Heart right ventricle (tissue), 16 donors: ENCODE results near the gene CRY1. TPM values are rescaled to one million over a fixed set of nuclear protein-coding genes. Genes with fewer than 3 reads are reported as not detected.

Experiments
- ATAC-seq, 8 donors: fragments of 200-7000 bp; cut with Tn5 transposase; one replicate each; pipeline ENCODE4 v1.9.1; 2020; ENCODE audit warnings: mild to moderate bottlenecking in 8 of 8, moderate library complexity in 8 of 8, moderate number of reproducible peaks in 1 of 8
- DNase-seq, 2 donors: peaks; one replicate each; pipeline ENCODE4 v3.0.0-alpha.2; 2020
- H3K27ac ChIP-seq, 10 donors: fragments of 200-600 bp; sonication (generic) in 2 of 10; one replicate each; pipeline versions ENCODE4 v1.5.0 to v1.8.0; 2020 to 2022; ENCODE audit warnings: mild to moderate bottlenecking in 3 of 10
- H3K27me3 ChIP-seq, 7 donors: fragments of 200-600 bp; one replicate each; pipeline ENCODE4 v1.8.0; 2021 to 2022; ENCODE audit warnings: mild to moderate bottlenecking in 2 of 7
- H3K36me3 ChIP-seq, 9 donors: fragments of 200-600 bp; sonication (generic) in 1 of 9; one replicate each; pipeline versions ENCODE4 v1.5.0 to v1.8.0; 2020 to 2022; ENCODE audit warnings: mild to moderate bottlenecking in 2 of 9
- H3K4me1 ChIP-seq, 9 donors: fragments of 200-600 bp; sonication (generic) in 1 of 9; one replicate each; pipeline versions ENCODE4 v1.5.0 to v1.8.0; 2020 to 2022; ENCODE audit warnings: mild to moderate bottlenecking in 4 of 9
- H3K4me3 ChIP-seq, 10 donors: fragments of 200-600 bp; sonication (generic) in 2 of 10; one replicate each; pipeline versions ENCODE4 v1.5.0 to v1.8.0; 2020 to 2022; ENCODE audit warnings: mild to moderate bottlenecking in 7 of 10, moderate library complexity in 2 of 10
- H3K9me3 ChIP-seq, 11 donors: fragments of 200-600 bp in 10 of 11; sonication (generic) in 2 of 11; one replicate each; pipeline versions ENCODE4 v1.5.0 to v1.8.0; 2013 to 2022; ENCODE audit warnings: mild to moderate bottlenecking in 2 of 11, control low read depth in 1 of 11, moderate library complexity in 1 of 11
- CTCF ChIP-seq, 9 donors: fragments of 200-600 bp; sonication (generic) in 2 of 9; IDR thresholded peaks; one replicate each; pipeline versions ENCODE4 v1.5.0 to v1.8.0; 2021 to 2022; ENCODE audit warnings: antibody characterized with exemption in 9 of 9, mild to moderate bottlenecking in 5 of 9, moderate library complexity in 1 of 9
- WGBS, 2 donors: extraction: QIAGEN DNeasy Blood & Tissue Kit; methylation state at CpG; one replicate each; pipeline ENCODE4 v1.1.7; 2013; ENCODE audit warnings: inconsistent platforms in 1 of 2; 5-methylcytosine and 5-hydroxymethylcytosine counted together
- intact Hi-C, 10 donors: fragments of 100-400 bp; cut with DNase I; formaldehyde crosslinking; loops; one replicate each; pipeline versions ENCODE4 v1.11.1 to v1.14.2; 2022
- polyA plus RNA-seq, 2 donors: library from polyadenylated mRNA; stranded (reverse); fragments of 200-250 nt; gene quantifications; one replicate each; pipeline ENCODE4 v1.2.3, GENCODE V29; 2013
- total RNA-seq, 10 donors: library from RNA; stranded (reverse); fragmentation: NEBNext Ultra II Directional in 3 of 10; extraction: Animal tissue kit (Norgen Biotek cat#: 25700) in 3 of 10; gene quantifications; one replicate each; pipeline versions ENCODE4 v1.2.1 to v1.2.4, GENCODE V29; 2021 to 2023
- donor health status: Arrhythmogenic right ventricular cardiomyopathy.
- donor health status: ischemic (EF 13 %, LVEDD 7.1; RV severe dilation, severe dysfunction).
- donor health status: healthy with polysubstance abuse.
- donor health status: DM: no; HTN: yes; CAD: no.
- donor health status: DM: no; HTN: no; CAD: no.
- donor health status: ischemic (EF 25% LVEDD 6.9; RV normal size, moderate dysfunction).
- donor health status: ischemic (EF 25% LVEDD 5.7; RV mildly dilated, moderate dysfunction).
- donor health status: healthy.
- donor health status: DM: yes; HTN: yes; CAD: no.
- donor health status: Ischemic cardiomyopathy.
- donor health status: ischemic (EF 35%, LVEDD 5.7; RV mildly dilated, moderate dysfunction).
- donor health status: nonischemic (EF 11% LVEDD 7.7; RV severe dilation, severe dysfunction).
- donor health status: DM: yes; HTN: yes; CAD: no.
- donor health status: PGD.
- donor health status: ischemic (EF 29% LVEDD 5.4; RV normal size, mild dysfunction).
- donor health status: nonischemic (EF 23%, LVEDD 6.1; RV moderate dilation, normal function).

CRY1 gene
- total and polyA plus RNA-seq, 12 donors, result 5.1 to 18.7 (median 10.6) TPM

- WGBS, 2 donors, result 90 to 95% methylated on average over 9 of the region's 9 CpGs
- intact Hi-C loops, result loop anchor here in 1 of 10 donors (5.0 kb wide), 1 partner anchor 58 kb away; the partner anchor contains the start of gene CRY1
- Histone ChIP-seq H3K9me3 (no peaks in the 10 kb centered on the region), H3K36me3 (no peaks in the 10 kb centered on the region), H3K4me1 (peaks cover 0 to 44% (median 22%) of the 10 kb centered on the region in 9 donors), H3K4me3 (no peak overlapping the region), H3K27me3 (no peaks in the 10 kb centered on the region), H3K27ac (no peak overlapping the region)
- DNase-seq, result no peak
- ATAC-seq, result no peak
- TF ChIP-seq CTCF (IDR thresholded peaks at IDR 0.05), result no peak
Measured at GRCh38 chr12:107033758-107034739, 59.3 kb downstream of the CRY1 start.

GRCh38 chr12:107032266-107032665 is 61.1 kb downstream of the CRY1 start:
- H3K36me3 ChIP-seq, result no peaks in the 10 kb centered on the region
- no peak overlapping the region for H3K27ac ChIP-seq
- intact Hi-C loops, result loop anchor here in 1 of 10 donors (5.0 kb wide), 1 partner anchor 60 kb away; the partner anchor contains the start of gene CRY1
- DNase-seq, result no peak
- no peaks in the 10 kb centered on the region for H3K9me3 ChIP-seq
- H3K4me3 ChIP-seq, result no peak overlapping the region
- ATAC-seq, result no peak
- no peak for TF ChIP-seq CTCF (IDR thresholded peaks at IDR 0.05)
- peaks cover under 1 to 62% (median 35%) of the 10 kb centered on the region in 9 donors for H3K4me1 ChIP-seq
- no peaks in the 10 kb centered on the region for H3K27me3 ChIP-seq
- WGBS, 2 donors, result 68 to 70% methylated on average over 7 of the region's 7 CpGs

- H3K27ac ChIP-seq, result peak overlapping the region in 1 of 10 donors; percentile 36
- no peak for ATAC-seq
- 31 to 36% methylated on average over 2 of the region's 2 CpGs for WGBS, 2 donors
- no peaks in the 10 kb centered on the region for H3K9me3 ChIP-seq
- TF ChIP-seq CTCF (IDR thresholded peaks at IDR 0.05), result no peak
- intact Hi-C loops, result loop anchor here in 1 of 10 donors (5.0 kb wide), 1 partner anchor 61 kb away; the partner anchor contains the start of gene CRY1
- peaks cover 4 to 74% (median 46%) of the 10 kb centered on the region in 9 donors for H3K4me1 ChIP-seq
- DNase-seq, result no peak
- H3K4me3 ChIP-seq, result no peak overlapping the region
- no peaks in the 10 kb centered on the region for H3K36me3 ChIP-seq
- H3K27me3 ChIP-seq, result no peaks in the 10 kb centered on the region
Measured at GRCh38 chr12:107031061-107031460, 62.3 kb downstream of the CRY1 start.

- WGBS, 2 donors, result 85 to 88% methylated on average over 7 of the region's 7 CpGs
- intact Hi-C loops, result loop anchor here in 2 of 10 donors (5.0 kb wide), 2 partner anchors 42 to 63 kb away; partner anchors contain the start of genes CRY1 (in 2 of the 2) and MTERF2 (in 1 of the 2)
- no peak for TF ChIP-seq CTCF (IDR thresholded peaks at IDR 0.05)
- Histone ChIP-seq H3K4me1 (peaks cover 4 to 71% (median 46%) of the 10 kb centered on the region in 9 donors), H3K27me3 (no peaks in the 10 kb centered on the region), H3K27ac (no peak overlapping the region), H3K9me3 (no peaks in the 10 kb centered on the region), H3K4me3 (no peak overlapping the region), H3K36me3 (no peaks in the 10 kb centered on the region)
- DNase-seq, result no peak
- ATAC-seq, result no peak
Measured at GRCh38 chr12:107029081-107029480, 64.3 kb downstream of the CRY1 start.
